NCI-H2107 treated with DMSO at 0.1 percent for 48 hours (cell line): ENCODE data around the gene STARD10.
"Not testable (repeated sequence)": the region's sequence is repeated elsewhere in the genome, so short reads cannot be mapped to it uniquely, and the experiment has no call there.

ENCODE experiments used
- DNase-seq: peaks from one replicate; lab custom pipeline; 2025; ENCODE audit not compliant: unreplicated experiment; lab: John Stamatoyannopoulos, UW

STARD10 gene, protein sequence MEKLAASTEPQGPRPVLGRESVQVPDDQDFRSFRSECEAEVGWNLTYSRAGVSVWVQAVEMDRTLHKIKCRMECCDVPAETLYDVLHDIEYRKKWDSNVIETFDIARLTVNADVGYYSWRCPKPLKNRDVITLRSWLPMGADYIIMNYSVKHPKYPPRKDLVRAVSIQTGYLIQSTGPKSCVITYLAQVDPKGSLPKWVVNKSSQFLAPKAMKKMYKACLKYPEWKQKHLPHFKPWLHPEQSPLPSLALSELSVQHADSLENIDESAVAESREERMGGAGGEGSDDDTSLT

GRCh38 chr11:72793425-72794367 is at the start of gene STARD10:
Gene STARD10, minus strand, starts transcription at chr11:72794047. Its CDS starts 12,866 bp downstream, at chr11:72781181.
- DNase-seq = peak; percentile 94

DNA sequence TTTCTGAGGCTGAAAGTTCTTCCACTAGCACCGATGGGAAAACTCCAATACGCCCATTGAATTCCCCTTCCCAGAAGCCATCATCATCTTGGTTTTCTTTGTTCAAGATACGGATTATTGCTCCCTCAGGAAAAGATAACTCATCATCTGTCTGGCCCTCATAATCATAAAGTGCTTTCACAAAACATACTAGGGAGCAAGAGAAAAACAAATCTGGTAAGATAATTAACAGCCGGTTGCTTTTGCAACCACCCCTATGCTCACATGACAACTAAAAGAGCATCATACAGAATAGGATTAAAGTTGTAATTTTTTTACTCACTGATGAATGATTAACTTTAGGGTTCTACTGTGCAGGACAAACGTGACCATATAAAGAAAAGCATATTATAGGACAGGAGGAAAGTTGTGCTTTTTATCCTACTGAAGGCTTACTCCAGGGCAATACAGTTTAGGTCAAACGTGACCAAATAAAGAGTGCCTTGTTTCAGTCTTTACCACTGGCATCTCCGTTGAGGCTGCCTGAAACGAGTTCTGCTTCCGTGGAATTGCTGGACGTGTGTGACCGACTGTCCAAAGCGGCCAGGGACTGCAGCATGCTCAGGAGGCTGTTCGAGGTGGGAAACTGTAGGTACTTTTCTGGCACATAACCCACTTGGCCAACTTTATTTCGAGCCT is 48.9 kb upstream of the STARD10 start:
- DNase-seq = no peak

GRCh38 chr11:72842126-72842525 is 48.3 kb upstream of the STARD10 start:
- no peak for DNase-seq

- DNase-seq = no peak
Observed at GRCh38 chr11:72841397-72841796, 47.5 kb upstream of the STARD10 start.

DNA sequence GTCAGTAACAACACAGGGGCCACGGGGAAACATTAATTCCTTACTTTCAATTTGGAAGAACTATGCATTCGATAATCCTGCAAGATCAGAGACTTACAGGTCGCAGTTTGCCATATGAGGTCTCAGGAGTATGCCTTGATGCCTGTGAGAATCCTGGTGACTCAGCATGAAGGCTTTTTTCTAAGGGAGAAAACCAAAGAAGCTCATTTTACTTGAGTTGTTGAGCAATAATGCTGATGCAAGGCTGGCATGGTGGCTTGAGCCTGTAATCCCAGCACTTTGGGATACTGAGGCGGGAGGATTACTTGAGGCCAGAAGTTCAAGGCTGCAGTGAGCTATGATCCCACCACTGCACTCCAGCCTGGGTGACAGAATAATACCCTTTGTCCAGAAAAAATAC is 46.9 kb upstream of the STARD10 start:
- no peak for DNase-seq

DNA sequence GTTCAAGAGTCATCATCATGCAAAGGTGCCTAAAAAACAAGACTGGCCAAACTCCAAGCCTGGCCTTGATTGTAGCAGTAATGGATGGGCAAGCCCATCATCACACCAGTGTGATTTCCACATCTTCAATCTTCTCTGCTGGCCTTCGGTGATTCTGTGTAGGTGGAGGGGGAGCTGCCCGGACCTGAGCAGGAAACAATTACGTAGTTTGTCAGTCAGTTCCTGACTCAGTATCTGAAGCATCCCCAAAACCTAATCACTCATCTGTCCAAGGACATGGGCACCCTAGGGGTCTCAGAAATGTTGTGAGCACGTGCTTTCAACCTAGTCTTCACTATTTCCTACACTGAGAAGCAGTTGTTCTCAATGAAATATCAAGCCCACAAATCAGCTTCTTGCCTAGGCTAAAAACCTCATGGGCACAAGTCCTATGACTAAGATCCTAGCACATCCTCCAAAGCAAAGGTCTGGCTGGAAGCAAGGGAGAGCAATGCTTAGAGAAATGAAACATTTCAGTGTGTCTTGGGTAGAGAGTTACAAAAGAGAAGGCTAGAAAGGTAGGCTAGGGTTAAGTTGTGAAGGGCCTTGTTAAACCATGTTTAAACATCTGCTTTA is 45.0 kb upstream of the STARD10 start:
- no peak for DNase-seq

- no peak for DNase-seq
Observed at GRCh38 chr11:72836111-72836510, 42.3 kb upstream of the STARD10 start.

- DNase-seq = no peak
Observed at GRCh38 chr11:72834905-72835304, 41.1 kb upstream of the STARD10 start.

GRCh38 chr11:72833811-72834493 is 40.1 kb upstream of the STARD10 start:
- no peak for DNase-seq

DNA sequence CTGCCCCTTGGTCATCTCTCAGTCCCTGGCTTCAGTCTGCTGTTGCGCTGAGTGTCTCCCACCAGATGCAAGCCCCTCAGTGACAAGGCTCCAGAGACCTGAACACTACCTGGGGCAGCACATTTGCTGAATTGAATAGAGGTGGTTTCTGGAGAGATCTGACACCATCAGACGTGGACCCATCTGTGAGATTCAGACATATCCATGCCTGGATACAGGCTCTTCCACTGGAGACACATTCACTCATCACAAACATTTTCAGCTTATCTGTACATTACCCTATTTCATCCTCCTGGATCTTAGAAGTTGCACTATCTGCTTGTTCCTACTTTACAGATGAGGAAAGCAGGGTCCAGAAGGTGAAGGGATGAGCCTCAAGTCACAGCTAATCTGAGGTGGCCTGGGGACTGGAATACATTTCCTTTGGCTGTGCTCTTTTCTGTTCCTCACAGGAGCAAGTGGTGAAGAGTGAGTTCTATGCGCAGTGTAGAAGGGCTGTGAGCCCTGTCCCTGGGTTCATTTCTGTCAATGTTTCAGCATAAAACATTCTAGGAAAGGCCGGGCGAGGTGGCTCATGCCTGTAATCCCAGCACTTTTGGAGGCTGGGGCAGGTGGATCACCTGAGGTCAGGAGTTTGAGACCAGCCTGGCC is 39.4 kb upstream of the STARD10 start:
- no peak for DNase-seq

GRCh38 chr11:72832301-72833082 is 38.6 kb upstream of the STARD10 start:
- DNase-seq = no peak

DNA sequence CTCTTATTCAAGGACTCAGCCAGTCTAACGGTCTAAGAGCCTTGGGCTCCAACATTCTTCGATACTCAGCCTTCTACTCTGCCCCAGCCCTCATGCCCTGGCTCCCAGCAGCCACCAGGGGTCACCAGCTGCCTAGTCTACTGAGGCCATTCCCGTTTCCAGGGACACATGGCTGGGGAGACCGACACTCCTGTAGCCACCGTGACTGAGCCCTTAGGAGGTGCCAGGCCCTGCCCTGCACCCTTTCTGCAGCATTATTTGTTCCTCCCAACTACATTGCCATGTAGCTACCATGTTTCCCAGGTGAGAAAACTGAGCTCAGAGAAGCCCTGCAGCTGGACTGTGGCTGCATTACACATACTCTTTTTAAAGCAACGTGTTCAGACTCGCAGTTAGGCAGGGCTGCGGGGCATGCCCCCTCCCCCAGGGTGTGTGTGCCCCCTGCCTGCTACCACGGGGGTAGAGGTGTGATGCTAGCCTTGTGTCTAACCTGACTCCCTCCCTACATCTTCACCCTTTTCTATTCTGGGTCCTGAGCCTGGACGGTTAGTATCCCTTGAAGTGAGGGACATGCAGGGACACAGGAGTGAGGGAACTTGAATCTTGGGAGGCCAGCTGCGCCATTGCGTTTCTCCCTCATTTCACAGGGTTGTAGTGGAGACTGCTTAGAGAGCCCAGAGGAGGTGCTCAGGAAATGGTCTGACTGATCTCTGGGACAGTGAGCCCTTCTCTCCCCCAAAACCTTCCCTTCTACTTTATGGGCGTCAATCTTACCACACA is 37.9 kb upstream of the STARD10 start:
- peak; percentile 45 for DNase-seq

GRCh38 chr11:72829884-72830533 is 36.2 kb upstream of the STARD10 start:
- no peak for DNase-seq

DNA sequence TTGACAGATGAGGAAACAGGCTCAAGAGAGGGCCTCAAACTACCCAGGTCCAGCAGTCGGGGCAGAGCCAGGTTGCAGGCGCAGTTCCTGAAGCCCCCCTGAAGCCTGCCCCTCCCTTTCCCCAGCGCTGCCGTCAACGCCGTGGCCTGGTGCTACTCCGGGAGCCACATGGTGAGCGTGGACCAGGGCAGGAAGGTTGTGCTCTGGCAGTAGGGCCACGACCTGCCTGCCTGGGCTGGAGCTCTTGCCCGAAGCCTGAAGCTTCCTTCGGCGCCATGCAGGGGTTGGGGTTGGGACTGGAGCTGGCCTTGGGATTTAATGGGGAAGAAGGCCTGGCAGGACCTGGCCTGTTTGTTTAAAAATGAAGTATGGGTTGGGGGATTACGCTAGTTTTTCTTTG is 35.3 kb upstream of the STARD10 start:
- no peak for DNase-seq

GRCh38 chr11:72828692-72829101 is 34.9 kb upstream of the STARD10 start:
- no peak for DNase-seq

DNA sequence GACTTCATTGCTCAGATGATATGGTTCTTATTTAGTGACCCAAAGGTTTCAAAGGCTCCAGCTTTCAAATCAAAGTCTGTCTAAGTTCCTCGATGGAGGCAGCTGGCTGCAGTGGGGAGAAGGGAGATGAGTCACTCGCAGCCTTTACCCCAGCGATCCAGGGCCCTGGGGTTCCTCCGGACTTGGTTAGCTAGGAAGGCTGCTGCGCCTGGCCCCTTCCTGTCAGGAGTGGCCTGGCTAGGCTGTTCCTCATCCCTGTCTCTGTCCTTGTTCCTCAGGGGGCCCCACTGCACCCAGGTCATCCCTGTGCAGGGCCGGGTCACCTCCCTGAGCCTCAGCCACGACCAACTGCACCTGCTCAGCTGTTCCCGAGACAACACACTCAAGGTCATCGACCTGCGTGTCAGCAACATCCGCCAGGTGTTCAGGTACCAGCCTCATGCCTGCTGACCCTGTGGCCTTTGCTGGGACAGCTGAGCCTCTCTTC is 34.3 kb upstream of the STARD10 start:
- no peak for DNase-seq

GRCh38 chr11:72827656-72828055 is 33.8 kb upstream of the STARD10 start:
- not testable (repeated sequence) for DNase-seq

DNA sequence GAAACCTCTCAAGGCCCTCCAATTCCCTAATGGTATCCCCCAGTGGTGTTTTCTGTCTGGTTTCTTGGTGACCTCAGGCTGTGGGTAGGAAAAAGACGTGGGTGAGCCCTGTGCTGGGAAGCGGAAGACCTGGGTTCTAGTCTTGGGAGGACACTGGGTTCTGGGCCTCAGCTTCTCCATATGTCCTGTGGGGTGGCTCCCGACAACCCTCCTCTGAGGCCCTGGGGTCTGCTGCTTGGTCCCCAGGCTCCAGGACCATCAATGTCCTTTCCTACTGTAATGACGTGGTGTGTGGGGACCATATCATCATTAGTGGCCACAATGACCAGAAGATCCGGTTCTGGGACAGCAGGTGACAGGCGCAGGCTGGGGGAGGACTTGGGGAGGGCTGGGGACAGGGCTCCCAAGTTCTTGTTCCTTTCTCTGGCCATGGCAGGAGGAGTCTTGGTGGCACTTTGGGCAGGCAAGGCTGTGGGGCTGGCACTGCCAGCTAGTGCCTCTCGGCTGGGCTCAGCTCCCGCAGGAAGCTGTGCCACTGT is 33.2 kb upstream of the STARD10 start:
- no peak for DNase-seq
